Measurements from ENCODE around the gene DLGAP1.

Gene DLGAP1

GRCh38 chr18:3649633-3650426, 805.3 kb downstream of the DLGAP1 start:
- DNase-seq: no peak

- peak; percentile 45 for DNase-seq
Measured at GRCh38 chr18:3649135-3649632, 805.9 kb downstream of the DLGAP1 start.

- DNase-seq: no peak
Measured at GRCh38 chr18:3648641-3649040, 806.5 kb downstream of the DLGAP1 start.

GRCh38 chr18:3648200-3648599, 806.9 kb downstream of the DLGAP1 start:
- no peak for DNase-seq

GRCh38 chr18:3647636-3648035, 807.5 kb downstream of the DLGAP1 start:
- DNase-seq: no peak

GRCh38 chr18:3645384-3646156, 809.5 kb downstream of the DLGAP1 start:
- no peak for DNase-seq

- no peak for DNase-seq
Measured at GRCh38 chr18:3634250-3634939, 820.7 kb downstream of the DLGAP1 start.

GRCh38 chr18:3631887-3632286, 823.2 kb downstream of the DLGAP1 start:
- DNase-seq: no peak

- DNase-seq: no peak
Measured at GRCh38 chr18:3626929-3627458, 828.1 kb downstream of the DLGAP1 start.

GRCh38 chr18:3625742-3626091, 829.4 kb downstream of the DLGAP1 start:
- no peak for DNase-seq

- peak; percentile 36 for DNase-seq
Measured at GRCh38 chr18:3624935-3625741, 830.0 kb downstream of the DLGAP1 start.

- DNase-seq: no peak
Measured at GRCh38 chr18:3624546-3624934, 830.6 kb downstream of the DLGAP1 start.

GRCh38 chr18:3623769-3624545, 831.1 kb downstream of the DLGAP1 start:
- no peak for DNase-seq

- DNase-seq: no peak
Measured at GRCh38 chr18:3620146-3621119, 834.7 kb downstream of the DLGAP1 start.

- no peak for DNase-seq
Measured at GRCh38 chr18:3619746-3620145, 835.4 kb downstream of the DLGAP1 start.

GRCh38 chr18:3619222-3619621, 835.9 kb downstream of the DLGAP1 start:
- no peak for DNase-seq

GRCh38 chr18:3616744-3617143, 838.4 kb downstream of the DLGAP1 start:
- no peak for DNase-seq

- DNase-seq: no peak
Measured at GRCh38 chr18:3616142-3616541, 839.0 kb downstream of the DLGAP1 start.

GRCh38 chr18:3615374-3615985, 839.6 kb downstream of the DLGAP1 start:
- DNase-seq: no peak

GRCh38 chr18:3612315-3612714, 842.8 kb downstream of the DLGAP1 start:
- no peak for DNase-seq
